HEK293 (cell line): ENCODE data around the gene DSCAM.

Experiments used
- CTCF ChIA-PET: fragments of 350-600 bp; formaldehyde crosslinking; extraction: SDS; loops from one replicate; lab custom pipeline; 2021; ENCODE audit warnings: antibody characterized with exemption; lab: Yijun Ruan, JAX
- POLR2A ChIA-PET: fragments of 300-600 bp; formaldehyde crosslinking; extraction: SDS; loops from one replicate; lab custom pipeline; 2020; ENCODE audit warnings: antibody characterized with exemption, inconsistent platforms; lab: Yijun Ruan, JAX
- H3K27ac ChIP-seq: fragments of 200-500 bp; sonication (Bioruptor generic); 2 replicates; pipeline ENCODE4 v1.5.1; 2014; ENCODE audit warnings: low read depth, low read length, control low read depth, inconsistent platforms; ENCODE audit errors: extremely low read depth
- H3K36me3 ChIP-seq, 2 experiments: fragments of 200-500 bp in 1 of 2; sonication (Bioruptor generic) in 1 of 2; 1 replicate in 1 of 2; 2 replicates in 1 of 2; pipeline ENCODE4 v1.5.1; 2014 to 2017; ENCODE audit warnings: inconsistent platforms in 2 of 2, low read length in 2 of 2; ENCODE audit not compliant: control insufficient read depth in 2 of 2, insufficient read depth in 1 of 2
- H3K4me1 ChIP-seq: fragments of 200-500 bp; sonication (Bioruptor generic); 2 replicates; pipeline ENCODE4 v1.5.1; 2014; ENCODE audit warnings: mild to moderate bottlenecking, low read length, inconsistent platforms; ENCODE audit not compliant: control insufficient read depth, insufficient read depth
- H3K4me3 ChIP-seq: 2 replicates; pipeline ENCODE4 v1.5.1; 2011; ENCODE audit warnings: low read depth, mild to moderate bottlenecking, control low read depth, low read length, moderate library complexity
- H3K9me3 ChIP-seq: fragments of 200-500 bp; sonication (Bioruptor generic); 2 replicates; pipeline ENCODE4 v1.5.1; 2014; ENCODE audit warnings: low read depth, low read length, inconsistent platforms; ENCODE audit not compliant: control insufficient read depth, insufficient read depth
- ATF2 ChIP-seq: fragments of 450-650 bp; formaldehyde crosslinking; IDR thresholded peaks from 2 replicates; pipeline ENCODE4 v1.5.1; 2016; ENCODE audit warnings: missing biosample characterization, missing genetic modification characterization, low read depth
- BCL6B ChIP-seq: fragments of 450-650 bp; formaldehyde crosslinking; IDR thresholded peaks from 2 replicates; pipeline ENCODE4 v1.5.1; 2017; ENCODE audit warnings: missing biosample characterization, missing genetic modification characterization
- GLIS2 ChIP-seq: fragments of 450-650 bp; formaldehyde crosslinking; IDR thresholded peaks from 2 replicates; pipeline ENCODE4 v1.5.1; 2016; ENCODE audit warnings: missing biosample characterization, missing genetic modification characterization
- IKZF3 ChIP-seq: fragments of 450-650 bp; IDR thresholded peaks from 2 replicates; pipeline ENCODE4 v1.5.0; 2018; ENCODE audit warnings: missing biosample characterization, mild to moderate bottlenecking, missing genetic modification characterization, moderate library complexity
- PRDM6 ChIP-seq: fragments of 450-650 bp; formaldehyde crosslinking; IDR thresholded peaks from 2 replicates; pipeline ENCODE4 v1.5.1; 2017; ENCODE audit warnings: missing biosample characterization, missing genetic modification characterization
- WT1 ChIP-seq: fragments of 450-650 bp; formaldehyde crosslinking; IDR thresholded peaks from 2 replicates; pipeline ENCODE4 v1.5.1; 2016; ENCODE audit warnings: missing biosample characterization, missing genetic modification characterization
- ZNF138 ChIP-seq: fragments of 450-650 bp; formaldehyde crosslinking; IDR thresholded peaks from 2 replicates; pipeline ENCODE4 v1.5.1; 2016; ENCODE audit warnings: missing biosample characterization, missing genetic modification characterization, borderline replicate concordance
- ZNF248 ChIP-seq: fragments of 450-650 bp; formaldehyde crosslinking; IDR thresholded peaks from 2 replicates; pipeline ENCODE4 v1.5.1; 2017; ENCODE audit warnings: missing biosample characterization, missing genetic modification characterization
- ZNF274 ChIP-seq, 2 experiments: fragments of 200-500 bp in 1 of 2; fragments of 450-650 bp in 1 of 2; sonication (Bioruptor generic) in 1 of 2; formaldehyde crosslinking in 1 of 2; IDR thresholded peaks; 2 replicates each; pipeline versions ENCODE4 v1.5.1 to v1.6.1; 2014 to 2016; ENCODE audit warnings: borderline replicate concordance in 1 of 2, inconsistent platforms in 1 of 2, low read length in 1 of 2, missing biosample characterization in 1 of 2, missing genetic modification characterization in 1 of 2
- ZNF394 ChIP-seq: fragments of 450-650 bp; formaldehyde crosslinking; IDR thresholded peaks from 2 replicates; pipeline ENCODE4 v1.5.1; 2016; ENCODE audit warnings: missing biosample characterization, missing genetic modification characterization, mild to moderate bottlenecking, moderate library complexity, borderline replicate concordance
- ZNF473 ChIP-seq: fragments of 450-650 bp; formaldehyde crosslinking; IDR thresholded peaks from 2 replicates; pipeline ENCODE4 v1.5.1; 2017; ENCODE audit warnings: missing biosample characterization, missing genetic modification characterization
- ZNF521 ChIP-seq: fragments of 450-650 bp; formaldehyde crosslinking; IDR thresholded peaks from 2 replicates; pipeline ENCODE4 v1.5.1; 2017; ENCODE audit warnings: missing biosample characterization, mild to moderate bottlenecking, missing genetic modification characterization
- ZNF529 ChIP-seq: fragments of 450-650 bp; formaldehyde crosslinking; IDR thresholded peaks from 2 replicates; pipeline ENCODE4 v1.5.1; 2017; ENCODE audit warnings: missing genetic modification characterization, missing biosample characterization; ENCODE audit not compliant: insufficient replicate concordance
- ZNF558 ChIP-seq: fragments of 450-650 bp; formaldehyde crosslinking; IDR thresholded peaks from 2 replicates; pipeline ENCODE4 v1.5.1; 2016; ENCODE audit warnings: missing biosample characterization, missing genetic modification characterization
- ZNF561 ChIP-seq: fragments of 450-650 bp; IDR thresholded peaks from 2 replicates; pipeline ENCODE4 v1.5.1; 2018; ENCODE audit warnings: missing biosample characterization, missing genetic modification characterization, borderline replicate concordance
- ZNF629 ChIP-seq: fragments of 450-650 bp; formaldehyde crosslinking; IDR thresholded peaks from 2 replicates; pipeline ENCODE4 v1.5.1; 2017; ENCODE audit warnings: missing biosample characterization, missing genetic modification characterization
- ZNF692 ChIP-seq: fragments of 450-650 bp; formaldehyde crosslinking; IDR thresholded peaks from 2 replicates; pipeline ENCODE4 v1.5.1; 2016; ENCODE audit warnings: missing biosample characterization, missing genetic modification characterization
- ZNF707 ChIP-seq: fragments of 450-650 bp; formaldehyde crosslinking; IDR thresholded peaks from 2 replicates; pipeline ENCODE4 v1.5.1; 2016; ENCODE audit warnings: missing biosample characterization, missing genetic modification characterization
- ZXDB ChIP-seq: fragments of 450-650 bp; formaldehyde crosslinking; IDR thresholded peaks from 2 replicates; pipeline ENCODE4 v1.5.1; 2016; ENCODE audit warnings: missing biosample characterization, missing genetic modification characterization
- TF ChIP-seq, protein P1 (sequence below): fragments of 450-650 bp; formaldehyde crosslinking; IDR thresholded peaks from 2 replicates; pipeline ENCODE4 v1.5.1; 2016; ENCODE audit warnings: missing biosample characterization, missing genetic modification characterization
- TF ChIP-seq, protein P2 (sequence below): fragments of 450-650 bp; formaldehyde crosslinking; IDR thresholded peaks from 2 replicates; pipeline ENCODE4 v1.5.1; 2017; ENCODE audit warnings: missing biosample characterization, missing genetic modification characterization

The DSCAM gene

DNA sequence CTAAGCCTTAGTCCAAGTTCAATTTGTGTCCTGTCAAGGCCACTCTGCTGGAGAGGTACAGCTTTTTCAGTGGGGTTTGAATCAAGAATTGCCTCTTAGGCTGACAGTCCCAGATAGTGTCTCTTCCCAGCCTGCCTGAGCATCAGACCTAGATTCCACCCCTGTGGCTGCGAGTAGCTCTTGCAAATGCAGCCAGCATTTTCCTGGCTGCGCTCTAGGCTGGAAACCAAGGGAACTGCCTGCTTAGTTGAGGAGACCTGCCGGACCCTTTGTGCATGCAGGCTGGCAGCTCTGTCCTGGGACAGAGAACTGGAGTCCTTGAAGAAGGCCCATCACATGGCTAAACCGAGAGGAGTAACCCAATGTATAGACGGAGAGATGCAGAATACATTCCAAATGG, 686.0 kb downstream of the DSCAM start:
- Histone ChIP-seq H3K36me3 (no peaks in the 10 kb centered on the region), H3K27ac (no peak overlapping the region)
- TF ChIP-seq ZXDB (tag by site-specific recombination) (no peak), ZNF529 (tag by site-specific recombination) (no peak), WT1 (tag by site-specific recombination) (no peak), ZNF473 (tag by site-specific recombination) (no peak), ZNF274 (IDR thresholded peaks at IDR 0.05; ENCODE audit: low read length) (no peak), ZNF274 (tag by site-specific recombination; IDR thresholded peaks at IDR 0.05; ENCODE audit: borderline replicate concordance) (no peak), ZNF521 (tag by site-specific recombination) (no peak), ZNF561 (tag by site-specific recombination) (no peak), ZNF692 (tag by site-specific recombination) (no peak), ZNF138 (tag by site-specific recombination) (no peak)
- TF ChIP-seq, protein P1, sequence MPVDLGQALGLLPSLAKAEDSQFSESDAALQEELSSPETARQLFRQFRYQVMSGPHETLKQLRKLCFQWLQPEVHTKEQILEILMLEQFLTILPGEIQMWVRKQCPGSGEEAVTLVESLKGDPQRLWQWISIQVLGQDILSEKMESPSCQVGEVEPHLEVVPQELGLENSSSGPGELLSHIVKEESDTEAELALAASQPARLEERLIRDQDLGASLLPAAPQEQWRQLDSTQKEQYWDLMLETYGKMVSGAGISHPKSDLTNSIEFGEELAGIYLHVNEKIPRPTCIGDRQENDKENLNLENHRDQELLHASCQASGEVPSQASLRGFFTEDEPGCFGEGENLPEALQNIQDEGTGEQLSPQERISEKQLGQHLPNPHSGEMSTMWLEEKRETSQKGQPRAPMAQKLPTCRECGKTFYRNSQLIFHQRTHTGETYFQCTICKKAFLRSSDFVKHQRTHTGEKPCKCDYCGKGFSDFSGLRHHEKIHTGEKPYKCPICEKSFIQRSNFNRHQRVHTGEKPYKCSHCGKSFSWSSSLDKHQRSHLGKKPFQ (tag by site-specific recombination) = no peak
- TF ChIP-seq, all 188 proteins: peak for 0
- Histone ChIP-seq H3K4me3 (no peak overlapping the region), H3K4me1 (no peaks in the 10 kb centered on the region), H3K9me3 (no peaks in the 10 kb centered on the region)
- CTCF ChIA-PET = interaction anchor here (0.7 to 1.0 kb wide), 2 partner anchors 14 to 225 kb away, joined by 3 to 4 read pairs; no protein-coding TSS in a partner anchor
- POLR2A ChIA-PET = no interaction called here

DNA sequence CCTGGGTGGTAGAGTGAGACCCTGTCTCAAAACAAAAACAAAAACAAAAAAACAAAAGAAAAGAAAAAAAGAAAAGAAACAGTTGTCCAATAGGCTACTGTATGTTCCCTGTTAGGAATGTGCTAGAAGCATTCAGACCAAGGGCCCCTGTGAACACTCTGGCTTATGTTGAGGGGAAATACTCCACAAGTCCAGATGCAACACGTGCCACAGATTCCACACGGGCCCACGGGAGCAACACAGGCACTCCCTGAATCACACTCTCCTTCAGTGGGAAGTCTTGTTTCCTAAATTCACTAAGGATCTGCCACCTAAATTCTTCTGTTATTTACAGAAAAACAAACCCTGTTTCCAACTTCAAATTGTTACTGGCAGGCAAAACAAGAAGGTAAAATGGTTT, 688.6 kb downstream of the DSCAM start:
- no peaks in the 10 kb centered on the region for H3K36me3 ChIP-seq
- H3K4me3 ChIP-seq = no peak overlapping the region
- ChIA-PET POLR2A (no interaction called here), CTCF (no interaction called here)
- TF ChIP-seq ATF2 (tag by site-specific recombination) (no peak), ZNF558 (tag by site-specific recombination) (no peak), ZNF248 (tag by site-specific recombination) (no peak), ZNF629 (tag by site-specific recombination) (no peak), IKZF3 (no peak), GLIS2 (tag by site-specific recombination) (no peak), PRDM6 (tag by site-specific recombination) (no peak), ZNF394 (tag by site-specific recombination) (no peak), ZNF707 (tag by site-specific recombination) (no peak), BCL6B (no peak)
- TF ChIP-seq, protein P2, sequence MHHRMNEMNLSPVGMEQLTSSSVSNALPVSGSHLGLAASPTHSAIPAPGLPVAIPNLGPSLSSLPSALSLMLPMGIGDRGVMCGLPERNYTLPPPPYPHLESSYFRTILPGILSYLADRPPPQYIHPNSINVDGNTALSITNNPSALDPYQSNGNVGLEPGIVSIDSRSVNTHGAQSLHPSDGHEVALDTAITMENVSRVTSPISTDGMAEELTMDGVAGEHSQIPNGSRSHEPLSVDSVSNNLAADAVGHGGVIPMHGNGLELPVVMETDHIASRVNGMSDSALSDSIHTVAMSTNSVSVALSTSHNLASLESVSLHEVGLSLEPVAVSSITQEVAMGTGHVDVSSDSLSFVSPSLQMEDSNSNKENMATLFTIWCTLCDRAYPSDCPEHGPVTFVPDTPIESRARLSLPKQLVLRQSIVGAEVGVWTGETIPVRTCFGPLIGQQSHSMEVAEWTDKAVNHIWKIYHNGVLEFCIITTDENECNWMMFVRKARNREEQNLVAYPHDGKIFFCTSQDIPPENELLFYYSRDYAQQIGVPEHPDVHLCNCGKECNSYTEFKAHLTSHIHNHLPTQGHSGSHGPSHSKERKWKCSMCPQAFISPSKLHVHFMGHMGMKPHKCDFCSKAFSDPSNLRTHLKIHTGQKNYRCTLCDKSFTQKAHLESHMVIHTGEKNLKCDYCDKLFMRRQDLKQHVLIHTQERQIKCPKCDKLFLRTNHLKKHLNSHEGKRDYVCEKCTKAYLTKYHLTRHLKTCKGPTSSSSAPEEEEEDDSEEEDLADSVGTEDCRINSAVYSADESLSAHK (tag by site-specific recombination) = no peak
- H3K9me3 ChIP-seq = no peaks in the 10 kb centered on the region
- no peak overlapping the region for H3K27ac ChIP-seq
- H3K4me1 ChIP-seq = no peaks in the 10 kb centered on the region
